K562 (cell line): Measurements from ENCODE around the gene FZD4. TPM values are rescaled to one million over a fixed set of nuclear protein-coding genes. Genes with fewer than 3 reads are reported as not detected.

Source experiments
- ATAC-seq: fragments of 200-7000 bp; cut with Tn5 transposase; 3 replicates; pipeline ENCODE4 v1.9.1; 2020; ENCODE audit warnings: moderate library complexity
- BruUV-seq: library from RNA; stranded (reverse); fragments of 400-500 nt; replicated peaks from 2 replicates; lab custom pipeline; 2021; lab: Mats Ljungman, UMichigan
- CTCF ChIA-PET: fragments of 300-600 bp; formaldehyde crosslinking; extraction: SDS; loops from one replicate; lab custom pipeline; 2021; ENCODE audit warnings: low intra/inter-chr PET ratio; lab: Yijun Ruan, JAX
- POLR2A ChIA-PET: fragments of 300-600, 350-650 bp; sonication (Branson Sonifier 250); formaldehyde crosslinking; extraction: SDS; loops from one replicate; lab custom pipeline; 2021; ENCODE audit warnings: antibody characterized with exemption, inconsistent platforms; lab: Yijun Ruan, JAX
- DNase-seq, 4 experiments: peaks; one replicate each; pipeline versions ENCODE4 v3.0.0 to v3.0.0-alpha.2; 2011 to 2018; ENCODE audit warnings: low spot score in 3 of 4, mixed read lengths in 3 of 4; ENCODE audit errors: extremely low read depth in 1 of 4
- FAIRE-seq: peaks from 2 replicates; lab custom pipeline; 2011; peaks lifted over from hg19 to GRCh38; lab: Jason Lieb, UNC
- H2AFZ ChIP-seq: 2 replicates; pipeline ENCODE4 v1.6.0; 2011; ENCODE audit warnings: low read depth, low read length, control low read depth, inconsistent platforms
- H3K27ac ChIP-seq: fragments of 200-600 bp; 3 replicates; pipeline ENCODE4 v1.8.0; 2011; ENCODE audit warnings: low read depth, mild to moderate bottlenecking, control low read depth, inconsistent platforms, low read length, moderate library complexity, mixed read lengths; ENCODE audit errors: extremely low read depth
- H3K27me3 ChIP-seq, 2 experiments: fragments of 300-600 bp in 1 of 2; 2 replicates in 1 of 2; 3 replicates in 1 of 2; pipeline versions ENCODE4 v1.6.0 to v1.8.0; 2011; ENCODE audit warnings: inconsistent platforms in 2 of 2, low read length in 2 of 2, mild to moderate bottlenecking in 1 of 2, mixed read lengths in 1 of 2, moderate library complexity in 1 of 2; ENCODE audit not compliant: control insufficient read depth in 2 of 2, insufficient read depth in 2 of 2
- H3K36me3 ChIP-seq: fragments of 300-600 bp; 3 replicates; pipeline ENCODE4 v1.8.0; 2011; ENCODE audit warnings: mild to moderate bottlenecking, low read length, inconsistent platforms; ENCODE audit not compliant: control insufficient read depth, insufficient read depth
- H3K4me1 ChIP-seq, 2 experiments: fragments of 200-600 bp in 1 of 2; replicated peaks in 1 of 2; 2 replicates in 1 of 2; 3 replicates in 1 of 2; pipeline versions ENCODE4 v1.5.1 to v1.8.0; 2011; ENCODE audit warnings: inconsistent platforms in 2 of 2, low read length in 2 of 2, mild to moderate bottlenecking in 1 of 2, mixed read lengths in 1 of 2, moderate library complexity in 1 of 2; ENCODE audit not compliant: control insufficient read depth in 2 of 2, insufficient read depth in 2 of 2
- H3K4me2 ChIP-seq: 2 replicates; pipeline ENCODE4 v1.6.1; 2011; ENCODE audit warnings: low read length, control low read depth, inconsistent platforms, mixed read lengths; ENCODE audit not compliant: insufficient read depth
- H3K4me3 ChIP-seq: fragments of 200-600 bp; sonication (generic), shearing (Covaris generic); 2 replicates; pipeline ENCODE4 v1.5.1; 2016; ENCODE audit warnings: control low read depth, inconsistent platforms
- H3K79me2 ChIP-seq: fragments of 200-600 bp; 3 replicates; pipeline ENCODE4 v1.8.0; 2011; ENCODE audit warnings: low read length, inconsistent platforms; ENCODE audit not compliant: control insufficient read depth, insufficient read depth
- H3K9ac ChIP-seq, 2 experiments: 2 replicates each; pipeline versions ENCODE4 v1.6.0 to v1.6.1; 2011; ENCODE audit warnings: low read depth in 2 of 2, low read length in 2 of 2, control low read depth in 1 of 2, inconsistent platforms in 1 of 2, mild to moderate bottlenecking in 1 of 2, mixed read lengths in 1 of 2; ENCODE audit not compliant: insufficient read depth in 1 of 2
- H3K9me1 ChIP-seq: one replicate; pipeline ENCODE4 v1.6.0; 2011; ENCODE audit warnings: inconsistent platforms, mild to moderate bottlenecking, low read length, moderate library complexity; ENCODE audit not compliant: control insufficient read depth, insufficient read depth
- H3K9me3 ChIP-seq: replicated peaks from 2 replicates; pipeline ENCODE4 v1.5.1; 2011; ENCODE audit warnings: low read depth, low read length, inconsistent platforms; ENCODE audit not compliant: control insufficient read depth, insufficient read depth
- H4K20me1 ChIP-seq: replicated peaks from 2 replicates; pipeline ENCODE4 v1.6.1; 2011; ENCODE audit warnings: low read length, inconsistent platforms, mixed read lengths; ENCODE audit not compliant: control insufficient read depth, insufficient read depth
- FOXJ2 ChIP-seq: fragments of 200-800 bp; sonication (Bioruptor generic); IDR thresholded peaks from 2 replicates; pipeline ENCODE4 v1.6.1; 2016; ENCODE audit warnings: missing genetic modification characterization, missing compliant biosample characterization
- PTTG1 ChIP-seq: fragments of 450-650 bp; IDR thresholded peaks from 2 replicates; pipeline ENCODE4 v1.6.1; 2016; ENCODE audit warnings: low read depth, mild to moderate bottlenecking, missing genetic modification characterization, missing compliant biosample characterization
- TEAD4 ChIP-seq, 2 experiments: sonication (generic) in 1 of 2; formaldehyde crosslinking in 1 of 2; IDR thresholded peaks; 2 replicates each; pipeline versions ENCODE4 v1.6.1 to v1.8.0; 2012 to 2022; ENCODE audit warnings: borderline replicate concordance in 1 of 2, inconsistent platforms in 1 of 2, low read length in 1 of 2, mild to moderate bottlenecking in 1 of 2, missing genetic modification reagents in 1 of 2
- ZNF24 ChIP-seq: fragments of 450-650 bp; IDR thresholded peaks from 2 replicates; pipeline ENCODE4 v1.6.1; 2016
- ZNF75A ChIP-seq: fragments of 450-650 bp; formaldehyde crosslinking; IDR thresholded peaks from 2 replicates; pipeline ENCODE4 v1.4.0; 2020; ENCODE audit warnings: mild to moderate bottlenecking
- WGBS: fragments of 100-300 bp; shearing (Covaris generic); methylation state at CpG from one replicate; pipeline ENCODE4 v1.1.6; 2016; ENCODE audit warnings: low coverage, mixed read lengths; ENCODE audit not compliant: insufficient coverage; ENCODE audit errors: missing lambda C conversion rate; 5-methylcytosine and 5-hydroxymethylcytosine counted together
- in situ Hi-C: fragments of 300-500 bp; cut with MboI; formaldehyde crosslinking; loops from 4 replicates; pipeline ENCODE4 v1.15.0; 2018; ENCODE audit warnings: inconsistent platforms, mixed read lengths
- intact Hi-C: fragments of 100-400 bp; cut with micrococcal nuclease; formaldehyde crosslinking; loops from 2 replicates; pipeline ENCODE4 v1.14.2; 2022
- polyA plus RNA-seq, 8 experiments: library from polyadenylated mRNA; depleted of rRNA in 4 of 8; stranded (reverse) in 5 of 8; unstranded in 3 of 8; fragments of >200 nt; fragmentation: Nextera tagmentation in 2 of 8; fragmentation: Illumina TruSeq in 1 of 8; extraction: Ambion mirVana in 2 of 8; extraction: Trizol in 1 of 8; gene quantifications; 2 replicates each; pipeline versions ENCODE4 v1.2.1 to v1.2.3, GENCODE V29; 2011 to 2014; ENCODE audit warnings: inconsistent platforms in 1 of 8, missing spikeins in 1 of 8
- total RNA-seq, 7 experiments: library from RNA; depleted of rRNA in 6 of 7; stranded (reverse); fragments of >200 nt in 6 of 7; fragmentation: Illumina TruSeq in 2 of 7; extraction: Trizol in 2 of 7; gene quantifications; 2 replicates each; pipeline versions ENCODE4 v1.2.1 to v1.2.3, GENCODE V29; 2011 to 2021; ENCODE audit warnings: low replicate concordance in 1 of 7

The FZD4 gene
- total and polyA plus RNA-seq, 9 of the 15 experiments (the other 6 are each of a cell fraction or from before 2014, with no cell fraction given) = 1.2 to 7.9 (median 5.8) TPM

DNA sequence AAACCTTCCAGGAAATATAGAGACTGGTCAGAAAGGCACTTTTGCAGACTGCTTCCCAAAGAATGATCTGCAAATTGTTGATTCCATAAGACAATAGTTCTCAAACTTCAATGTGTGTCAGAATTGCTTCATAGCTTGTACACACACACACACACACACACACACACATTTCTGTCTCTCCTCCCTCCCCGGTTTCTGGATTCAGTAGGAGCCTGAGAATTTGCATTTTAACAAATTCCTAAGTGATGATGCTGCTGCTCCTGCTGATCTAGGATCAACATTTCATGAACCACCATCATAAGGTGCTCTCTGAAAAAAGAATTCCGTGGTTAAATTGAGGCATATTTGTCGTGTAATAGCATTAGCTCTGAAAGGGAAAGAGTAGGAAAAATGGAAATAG, 35.3 kb upstream of the FZD4 start (continued):
- TF ChIP-seq PTTG1 (tag) (no peak), TEAD4 (IDR thresholded peaks at IDR 0.05; ENCODE audit: low read length) (peak; percentile 35; the same call in 1 of the 2 replicates), TEAD4 (CRISPR knock-in tag; IDR thresholded peaks at IDR 0.05; ENCODE audit: borderline replicate concordance) (no peak)
- TF ChIP-seq, all 486 proteins: peak for 5

DNA sequence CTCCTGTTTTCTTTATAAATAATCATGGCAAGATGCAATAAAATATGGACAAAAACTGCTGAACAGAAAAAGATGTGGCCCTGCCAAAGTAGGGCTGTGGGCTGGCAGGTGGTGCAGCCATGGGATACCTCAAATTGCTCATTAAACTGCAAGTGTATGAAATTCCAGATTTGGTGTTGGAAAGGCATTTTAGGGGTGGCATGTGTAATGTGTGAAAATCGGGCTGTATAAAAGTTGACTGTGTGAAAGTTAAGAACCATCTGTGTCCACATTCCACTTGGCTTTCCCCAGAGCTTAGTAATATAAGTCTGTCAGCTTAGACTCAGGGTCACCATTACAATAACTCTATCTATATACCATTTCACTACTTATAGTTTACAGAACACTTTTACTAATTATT, 34.8 kb upstream of the FZD4 start:
- H3K27me3 ChIP-seq = no peaks in the 10 kb centered on the region
- 4% methylated on average over 1 of the region's 1 CpG for WGBS
- intact Hi-C loops (no loop called here), in situ Hi-C loops (no loop called here)
- H3K27ac ChIP-seq = no peak overlapping the region
- H3K9me3 ChIP-seq = no peaks in the 10 kb centered on the region
- no peaks in the 10 kb centered on the region for H3K79me2 ChIP-seq
- DNase-seq = no peak
- ATAC-seq = peak; percentile 65
- H3K9me1 ChIP-seq = no peaks in the 10 kb centered on the region
- H3K4me3 ChIP-seq = no peak overlapping the region
- no peak for FAIRE-seq
- H3K4me2 ChIP-seq = no peak overlapping the region
- no peaks in the 10 kb centered on the region for H4K20me1 ChIP-seq
- H3K4me1 ChIP-seq = peaks cover 0 to 7% of the 10 kb centered on the region in 2 experiments; a peak in 3 of 5 replicates
- BruUV-seq = no TSS peak
- ChIA-PET POLR2A (interaction anchor here (0.6 kb wide), 1 partner anchor 235 kb away, joined by 3 read pairs; no protein-coding TSS in a partner anchor), CTCF (no interaction called here)
- no peaks in the 10 kb centered on the region for H3K36me3 ChIP-seq
- H3K9ac ChIP-seq = no peak overlapping the region
- TF ChIP-seq ZNF75A (CRISPR knock-in tag) (peak; percentile 29; the same call in 1 of the 2 replicates), FOXJ2 (tag) (no peak), ZNF24 (no peak)
- peak overlapping the region; percentile 32 for H2AFZ ChIP-seq
